ENCODE data around the gene CYP2R1.

CYP2R1 gene, protein sequence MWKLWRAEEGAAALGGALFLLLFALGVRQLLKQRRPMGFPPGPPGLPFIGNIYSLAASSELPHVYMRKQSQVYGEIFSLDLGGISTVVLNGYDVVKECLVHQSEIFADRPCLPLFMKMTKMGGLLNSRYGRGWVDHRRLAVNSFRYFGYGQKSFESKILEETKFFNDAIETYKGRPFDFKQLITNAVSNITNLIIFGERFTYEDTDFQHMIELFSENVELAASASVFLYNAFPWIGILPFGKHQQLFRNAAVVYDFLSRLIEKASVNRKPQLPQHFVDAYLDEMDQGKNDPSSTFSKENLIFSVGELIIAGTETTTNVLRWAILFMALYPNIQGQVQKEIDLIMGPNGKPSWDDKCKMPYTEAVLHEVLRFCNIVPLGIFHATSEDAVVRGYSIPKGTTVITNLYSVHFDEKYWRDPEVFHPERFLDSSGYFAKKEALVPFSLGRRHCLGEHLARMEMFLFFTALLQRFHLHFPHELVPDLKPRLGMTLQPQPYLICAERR

DNA sequence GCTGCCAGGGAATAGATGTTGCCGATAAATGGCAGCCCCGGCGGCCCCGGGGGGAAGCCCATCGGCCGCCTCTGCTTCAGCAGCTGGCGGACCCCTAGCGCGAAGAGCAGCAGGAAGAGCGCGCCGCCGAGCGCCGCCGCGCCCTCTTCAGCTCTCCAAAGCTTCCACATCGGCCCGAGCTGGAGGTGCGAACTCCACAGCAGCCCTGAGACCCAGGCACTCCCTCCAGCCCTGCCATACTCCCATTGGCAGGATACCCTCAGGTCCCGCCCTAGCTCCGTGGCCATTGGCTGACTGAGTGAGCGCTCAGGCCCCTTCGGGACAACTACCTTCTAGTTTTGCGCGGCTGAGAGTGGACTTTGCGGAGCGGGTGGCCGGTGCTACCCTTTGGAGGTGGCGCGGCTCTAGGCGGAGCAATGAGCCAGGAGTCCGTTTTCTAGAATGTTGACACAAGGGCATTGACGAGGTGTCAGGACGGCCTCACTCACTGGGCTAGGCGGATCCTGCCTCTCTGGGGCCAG, at the start of gene CYP2R1:
TSS of gene CYP2R1 (minus strand) at position 196 of the 521 bp plus-strand sequence. CDS start at position 170, 26 bp downstream.
- peak; percentile 98 for DNase-seq

- DNase-seq = no peak
These were observed 46.9 kb upstream of the CYP2R1 start for GRCh38 chr11:14938936-14939335.

GRCh38 chr11:14934641-14935351, 42.8 kb upstream of the CYP2R1 start:
- DNase-seq = no peak

DNA sequence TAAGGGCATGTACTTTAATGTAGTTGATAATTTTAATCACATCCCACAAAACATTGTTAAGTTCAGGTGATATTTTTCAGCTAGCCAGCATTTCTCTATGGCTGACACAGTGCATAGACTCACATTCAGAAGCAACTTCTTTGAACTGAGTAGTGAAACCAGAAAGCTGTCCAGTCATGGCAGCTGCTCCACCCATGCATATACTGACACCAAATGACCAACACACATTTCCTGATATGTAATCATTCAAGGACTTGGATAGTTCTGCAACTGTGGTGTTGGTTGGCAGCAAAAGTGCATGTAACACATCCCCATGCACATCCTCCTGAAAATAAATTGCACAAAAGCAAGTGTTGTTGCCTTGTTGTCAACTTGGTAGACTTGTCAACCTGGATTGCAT, 40.4 kb upstream of the CYP2R1 start:
- no peak for DNase-seq

GRCh38 chr11:14930369-14930768, 38.3 kb upstream of the CYP2R1 start:
- DNase-seq = no peak

DNA sequence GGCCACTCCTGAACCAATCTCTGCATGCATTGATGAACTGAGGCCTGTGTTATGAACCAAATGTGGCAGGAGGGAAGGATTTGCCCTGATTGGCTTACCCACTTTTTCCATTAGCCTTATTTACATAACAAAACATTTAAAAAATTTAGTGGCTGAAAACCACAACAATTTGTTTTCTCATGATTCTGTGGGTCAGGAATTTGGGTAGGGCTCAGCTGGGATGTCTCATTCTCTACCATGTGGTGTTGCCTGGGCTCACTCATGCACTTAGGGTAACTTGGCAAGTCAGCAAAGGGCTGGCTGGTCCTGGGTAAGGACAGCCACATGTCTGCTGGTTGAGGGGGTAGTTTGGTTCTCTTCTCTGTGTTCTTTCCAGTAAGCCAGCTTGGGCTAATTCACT, 35.1 kb upstream of the CYP2R1 start:
- no peak for DNase-seq

GRCh38 chr11:14924318-14924717, 32.3 kb upstream of the CYP2R1 start:
- no peak for DNase-seq

DNA sequence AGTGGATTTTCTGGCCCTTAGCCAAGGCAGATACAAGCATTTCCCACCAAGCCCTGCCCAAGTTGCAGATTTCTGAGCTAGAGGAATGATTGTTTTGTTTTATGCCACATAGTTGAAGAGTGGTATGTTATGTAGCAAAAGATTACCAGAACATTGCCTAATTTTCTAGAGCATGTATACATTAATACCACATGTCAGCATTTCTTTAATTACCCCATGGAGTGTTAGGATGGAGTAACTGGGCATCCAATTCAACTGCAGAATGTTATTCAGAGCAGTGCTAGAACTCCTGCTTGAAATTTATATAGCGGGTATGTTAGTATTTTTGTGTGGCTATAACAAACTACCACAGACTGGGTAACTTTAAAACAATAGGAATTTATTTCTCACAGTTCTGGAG, 24.4 kb upstream of the CYP2R1 start:
- no peak for DNase-seq

- DNase-seq = no peak
These were observed 22.5 kb upstream of the CYP2R1 start for GRCh38 chr11:14914536-14914935.

- DNase-seq = peak; percentile 71
These were observed 16.3 kb upstream of the CYP2R1 start for GRCh38 chr11:14908214-14908880.

GRCh38 chr11:14907411-14908213, 15.6 kb upstream of the CYP2R1 start:
- peak; percentile 78 for DNase-seq

- DNase-seq = no peak
These were observed 15.0 kb upstream of the CYP2R1 start for GRCh38 chr11:14906993-14907392.

DNA sequence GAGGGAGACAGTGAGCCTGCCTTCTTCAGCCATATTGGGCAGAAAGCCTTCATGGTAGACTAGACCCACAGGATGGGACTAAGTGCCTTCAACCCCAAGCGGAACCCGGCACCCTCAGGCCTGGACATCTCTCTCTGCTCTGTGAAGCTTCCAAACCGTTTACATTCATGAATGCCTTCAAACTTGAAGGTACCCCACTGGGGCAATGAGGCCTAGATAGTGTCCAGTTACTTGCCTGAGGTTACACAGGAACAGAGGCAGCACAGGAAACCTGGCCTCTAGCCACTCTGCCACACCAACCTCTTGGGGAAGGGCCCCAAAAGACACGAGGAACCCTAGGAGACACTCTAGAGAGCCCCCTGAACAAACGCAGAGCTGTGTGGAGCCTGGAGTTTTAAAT, 14.5 kb upstream of the CYP2R1 start:
- DNase-seq = no peak

- DNase-seq = no peak
These were observed 13.3 kb upstream of the CYP2R1 start for GRCh38 chr11:14905104-14906033.

DNA sequence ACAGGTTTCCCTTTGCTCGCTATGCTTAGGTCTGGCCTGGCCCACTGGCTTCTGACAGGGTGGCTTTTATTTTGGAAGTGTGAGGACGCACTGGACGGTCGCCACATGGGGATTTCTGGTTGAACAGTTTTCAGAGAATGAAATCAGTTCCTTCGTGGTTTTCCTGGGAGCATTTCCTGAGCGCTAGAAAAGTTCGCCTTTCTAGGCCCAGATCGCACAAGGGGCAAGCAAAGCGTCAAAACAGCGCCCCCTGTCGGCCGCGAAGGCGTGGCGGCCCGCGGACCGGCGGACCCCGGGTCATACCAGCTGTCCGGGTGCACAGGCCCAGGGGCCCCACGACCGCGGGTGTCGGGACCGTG, 12.7 kb upstream of the CYP2R1 start:
- no peak for DNase-seq

DNA sequence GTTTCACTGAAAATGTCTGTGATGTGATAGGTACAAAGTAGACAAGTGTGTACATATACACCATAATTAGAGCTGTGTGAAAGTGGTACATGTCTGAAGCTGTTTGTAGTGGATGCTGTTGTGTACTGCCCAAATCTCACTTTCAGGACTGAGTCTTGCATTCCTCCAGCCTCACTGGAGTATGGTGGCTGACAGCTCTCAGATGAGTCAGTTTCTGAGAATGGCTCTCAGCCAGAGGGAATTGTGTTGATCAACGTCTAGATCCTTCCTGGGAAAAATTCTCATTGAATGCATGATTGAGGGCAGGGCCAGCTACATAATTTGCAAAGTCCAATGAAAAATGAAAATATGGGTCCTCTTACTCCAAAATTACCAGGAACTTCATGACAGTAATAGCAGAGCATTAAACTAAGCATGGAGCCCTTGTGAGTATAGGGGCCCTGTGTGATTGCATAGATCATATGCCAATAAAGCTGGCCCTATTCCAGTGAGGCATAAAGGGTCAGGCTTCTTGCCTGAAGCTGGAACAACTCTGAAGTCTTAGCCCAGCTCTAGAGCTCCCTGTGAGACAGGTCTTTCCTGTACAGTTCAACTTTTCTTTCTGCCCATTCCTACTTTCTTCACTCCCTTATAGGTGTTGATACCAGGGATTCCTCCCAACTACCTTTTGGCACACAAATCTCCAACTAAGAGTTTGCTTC, 10.8 kb upstream of the CYP2R1 start:
- no peak for DNase-seq

DNA sequence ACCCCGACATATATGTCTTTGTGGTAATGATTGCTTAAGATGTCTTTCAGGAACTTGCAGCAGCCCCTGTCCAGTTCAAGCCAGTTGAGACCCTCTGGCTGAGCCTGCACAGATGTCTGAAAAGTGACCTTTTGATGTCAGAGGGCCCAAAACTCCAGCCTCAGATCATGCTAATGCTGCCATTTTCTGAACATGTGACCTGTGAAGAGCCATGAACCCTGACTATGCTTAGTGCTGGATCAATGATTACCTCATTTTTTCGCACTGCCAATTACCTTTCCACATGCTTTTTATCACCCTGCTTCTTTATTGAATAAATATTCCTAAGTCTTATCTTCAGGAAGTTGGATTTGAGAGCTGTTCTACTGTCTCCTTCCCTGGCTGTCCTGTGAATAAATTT, 6.9 kb upstream of the CYP2R1 start:
- DNase-seq = no peak

DNA sequence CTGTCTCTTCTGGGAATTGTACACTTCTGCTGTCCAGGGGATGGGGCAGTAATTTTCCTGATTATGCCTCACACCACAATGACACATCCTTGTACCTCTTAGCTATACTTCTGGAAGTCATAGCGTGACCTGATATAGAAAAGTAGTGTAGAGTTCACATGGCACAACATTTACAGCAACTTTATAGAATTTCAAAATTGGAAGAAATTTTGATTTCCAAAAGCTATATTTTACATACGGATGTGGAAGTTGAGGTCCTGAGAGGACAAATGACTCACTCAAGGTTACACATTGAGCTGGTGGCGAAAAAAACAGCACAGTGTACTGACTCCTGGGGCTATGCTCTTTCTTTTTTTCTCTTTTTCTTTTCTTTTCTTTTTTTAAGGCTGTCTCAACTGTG, 6.3 kb upstream of the CYP2R1 start:
- no peak for DNase-seq

- no peak for DNase-seq
These were observed 2.9 kb upstream of the CYP2R1 start for GRCh38 chr11:14894657-14895598.

GRCh38 chr11:14892577-14892976, 546 bp upstream of the CYP2R1 start:
- DNase-seq = no peak
